Hepatocyte (in vitro differentiated cells): ENCODE results near the gene HNRNPH3.

Source experiments
- CTCF ChIP-seq: fragments of 200-600 bp; sonication (generic); IDR thresholded peaks from 2 replicates; pipeline ENCODE4 v1.5.1; 2016; ENCODE audit warnings: antibody characterized with exemption, mild to moderate bottlenecking; ENCODE audit not compliant: poor library complexity
- EZH2 ChIP-seq: fragments of 200-600 bp; sonication (generic); IDR thresholded peaks from 2 replicates; pipeline ENCODE4 v1.6.1; 2016; ENCODE audit warnings: antibody characterized with exemption, mild to moderate bottlenecking, borderline replicate concordance
- EZH2phosphoT487 ChIP-seq: fragments of 200-600 bp; sonication (generic); IDR thresholded peaks from one replicate; pipeline ENCODE4 v1.6.1; 2018; ENCODE audit warnings: antibody characterized with exemption, mild to moderate bottlenecking, low read depth, moderate library complexity; ENCODE audit not compliant: unreplicated experiment, severe bottlenecking

- TF ChIP-seq CTCF: peak; percentile 65
- no peak for TF ChIP-seq EZH2
- TF ChIP-seq EZH2phosphoT487: no peak
Observed at GRCh38 chr10:68301790-68302502, 29.9 kb upstream of the HNRNPH3 start.
